Effector memory CD8-positive, alpha-beta T cell (primary cell): ENCODE data around the gene TEX22.
A peak's percentile ranks its signal among the peaks of the same experiment; 100 is the strongest.

Source experiments
- ATAC-seq: fragments of 150-1000 bp; cut with Tn5 transposase; replicated peaks from 2 replicates; pipeline ENCODE4 v1.10.0; 2021; ENCODE audit warnings: mild to moderate bottlenecking, moderate library complexity
- DNase-seq, 3 experiments: peaks; one replicate each; pipeline ENCODE4 v3.0.0; 2021
- H3K27ac Mint-ChIP-seq, 2 donors: one replicate each; pipeline ENCODE4 v1.8.0; 2022; ENCODE audit warnings: mild to moderate bottlenecking in 2 of 2, mixed read lengths in 2 of 2, moderate library complexity in 2 of 2
- H3K27me3 Mint-ChIP-seq, 2 donors: one replicate each; pipeline ENCODE4 v1.8.0; 2022; ENCODE audit warnings: mixed read lengths in 2 of 2
- H3K36me3 Mint-ChIP-seq: one replicate; pipeline ENCODE4 v1.8.0; 2022; ENCODE audit warnings: mild to moderate bottlenecking, moderate library complexity, mixed read lengths; ENCODE audit not compliant: insufficient read depth
- H3K4me1 Mint-ChIP-seq, 2 donors: one replicate each; pipeline ENCODE4 v1.8.0; 2022; ENCODE audit warnings: low read depth in 2 of 2, mixed read lengths in 2 of 2
- H3K4me3 Mint-ChIP-seq, 2 donors: one replicate each; pipeline ENCODE4 v1.8.0; 2022; ENCODE audit warnings: mild to moderate bottlenecking in 2 of 2, mixed read lengths in 2 of 2, moderate library complexity in 2 of 2
- H3K9me3 Mint-ChIP-seq, 2 donors: one replicate each; pipeline ENCODE4 v1.8.0; 2022; ENCODE audit warnings: mixed read lengths in 2 of 2

TEX22 gene

DNA sequence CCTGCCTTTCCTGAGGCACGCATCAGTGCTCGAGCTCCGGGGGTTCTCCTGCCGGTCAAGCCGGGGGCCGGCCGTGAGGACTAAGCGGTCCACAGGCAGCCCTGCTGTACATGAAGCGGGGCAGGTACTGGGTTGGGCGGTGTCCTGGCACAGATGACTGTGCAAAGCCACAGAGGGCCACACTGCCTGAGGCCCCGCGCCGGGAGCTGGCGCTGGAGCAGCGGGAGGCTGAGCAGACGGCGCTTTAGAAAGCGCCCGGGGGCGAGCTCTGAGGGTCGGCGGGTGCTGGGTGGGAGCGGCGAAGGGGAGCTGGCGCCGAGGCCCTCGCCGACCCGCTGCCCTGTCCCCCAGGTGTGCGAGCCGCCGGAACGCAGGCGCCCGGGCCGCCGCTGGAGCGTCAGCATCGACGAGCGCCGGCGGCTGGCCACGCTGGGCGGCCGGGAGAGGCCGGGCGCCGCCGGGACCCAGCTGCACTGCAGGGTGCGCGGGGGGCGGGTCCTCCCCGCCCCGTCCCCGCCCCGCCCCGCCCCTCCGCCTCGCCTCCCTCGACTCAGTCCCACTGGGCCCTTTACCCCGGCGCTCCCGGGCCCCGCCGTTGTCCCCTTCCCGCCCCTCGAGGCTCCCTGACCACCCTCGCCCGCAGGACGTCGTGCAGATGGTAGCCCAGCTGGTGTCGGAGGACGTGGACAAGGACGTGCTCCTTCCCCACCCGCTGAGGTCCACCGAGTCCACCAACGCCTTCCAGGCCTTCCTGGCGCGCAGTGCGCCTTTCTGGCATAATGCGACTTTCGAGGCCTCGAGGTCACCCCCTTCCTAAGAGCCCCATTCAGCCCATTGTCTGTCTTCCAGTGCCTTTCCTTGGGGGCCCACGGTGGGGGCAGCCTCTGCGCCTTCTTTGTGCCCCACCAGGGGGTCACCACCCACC lies 12.9 kb downstream of the TEX22 start:
- Mint-ChIP-seq H3K4me3 (peak overlapping the region; percentile 25 to 55), H3K27ac (no peak overlapping the region), H3K27me3 (peaks cover 37 to 54% of the 10 kb centered on the region in 2 donors), H3K9me3 (no peaks in the 10 kb centered on the region), H3K36me3 (no peaks in the 10 kb centered on the region), H3K4me1 (peaks cover 3 to 8% of the 10 kb centered on the region in 2 donors)
- ATAC-seq = peak; percentile 32
- DNase-seq = no peak

DNA sequence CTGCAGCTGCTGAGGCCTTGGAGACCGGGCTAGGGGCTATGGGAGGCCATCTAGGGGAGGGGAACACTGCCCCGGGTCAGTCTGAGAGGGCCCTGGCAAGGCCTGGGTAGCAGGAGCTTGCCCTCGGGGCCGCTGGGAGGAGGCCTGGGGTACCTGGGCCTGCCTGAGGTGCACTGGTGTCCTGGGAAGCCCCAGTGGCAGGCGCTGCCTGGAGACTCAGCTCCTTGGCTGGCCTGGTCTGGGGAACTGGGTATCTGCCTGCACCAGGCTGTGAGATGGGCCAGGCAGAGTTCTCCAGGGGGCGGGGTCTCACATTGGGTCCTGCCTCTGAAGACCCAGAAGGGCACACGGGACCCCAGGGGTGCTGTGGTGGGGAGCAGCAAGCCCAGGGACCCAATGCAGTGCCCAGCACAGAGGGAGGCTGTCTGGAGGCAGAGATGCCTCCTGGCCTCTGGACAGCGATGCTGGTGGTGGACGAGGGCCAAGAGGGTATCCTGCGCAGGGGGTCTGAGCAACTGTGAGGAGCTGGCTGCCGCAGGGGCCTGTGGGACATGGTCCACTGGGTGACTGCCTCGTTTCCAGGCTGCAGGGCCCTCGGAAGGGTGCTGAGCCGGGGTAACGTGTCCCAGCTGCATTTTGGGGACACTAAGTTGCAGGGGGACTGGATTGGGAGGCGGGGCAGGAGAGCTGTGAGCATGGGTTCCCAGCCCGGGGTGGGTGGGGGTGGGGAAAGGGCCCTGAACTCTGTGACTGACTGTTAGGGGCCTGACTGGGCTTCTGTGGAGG lies 13.8 kb downstream of the TEX22 start:
- Mint-ChIP-seq H3K4me1 (peaks cover 3 to 8% of the 10 kb centered on the region in 2 donors), H3K4me3 (peak overlapping the region; percentile 25 to 55), H3K9me3 (no peaks in the 10 kb centered on the region), H3K27ac (no peak overlapping the region), H3K27me3 (peaks cover 37 to 54% of the 10 kb centered on the region in 2 donors), H3K36me3 (no peaks in the 10 kb centered on the region)
- DNase-seq = no peak
- no peak for ATAC-seq

DNA sequence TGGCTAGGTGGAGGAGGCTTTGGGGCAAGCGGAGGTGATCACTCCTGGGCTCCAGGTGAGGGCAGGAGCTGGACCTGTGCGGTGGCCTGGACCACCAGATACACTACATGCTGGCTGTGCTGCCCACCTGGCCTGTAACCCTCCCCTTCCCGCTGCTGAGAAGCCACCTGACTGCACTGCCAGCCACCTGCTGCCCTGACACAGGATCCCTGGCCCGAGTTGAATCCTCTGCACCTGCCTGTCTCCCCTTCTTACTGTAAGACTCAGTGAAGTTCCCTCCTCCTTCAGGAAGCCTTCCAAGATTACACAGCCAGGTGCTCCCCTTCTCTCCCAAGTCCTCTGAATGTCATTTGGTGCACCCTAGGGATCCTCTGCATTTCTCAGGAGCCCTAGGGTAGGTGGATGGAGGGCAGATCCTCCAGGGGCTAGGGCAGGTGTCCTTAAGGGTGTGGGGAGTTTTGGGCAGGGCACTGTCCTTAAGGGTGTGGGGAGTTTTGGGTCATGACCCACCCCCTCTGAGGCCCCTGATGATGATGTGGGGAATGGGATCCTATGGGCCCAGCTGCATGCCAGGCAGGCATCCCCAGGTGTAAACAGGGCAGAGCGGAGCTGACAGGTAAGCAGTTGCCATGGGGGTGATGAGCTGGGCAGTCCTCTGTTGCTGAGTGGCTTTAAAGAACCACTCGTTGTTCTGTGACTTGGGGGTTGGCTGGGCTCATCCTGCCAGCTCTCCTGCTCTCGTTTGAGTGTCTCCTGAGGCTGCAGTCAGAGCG lies 14.6 kb downstream of the TEX22 start:
- Mint-ChIP-seq H3K27ac (no peak overlapping the region), H3K9me3 (no peaks in the 10 kb centered on the region), H3K4me1 (peaks cover 3 to 8% of the 10 kb centered on the region in 2 donors), H3K36me3 (no peaks in the 10 kb centered on the region), H3K27me3 (peaks cover 37 to 54% of the 10 kb centered on the region in 2 donors), H3K4me3 (peak overlapping the region in 1 of 2 donors; percentile 17)
- ATAC-seq = no peak
- DNase-seq = no peak

DNA sequence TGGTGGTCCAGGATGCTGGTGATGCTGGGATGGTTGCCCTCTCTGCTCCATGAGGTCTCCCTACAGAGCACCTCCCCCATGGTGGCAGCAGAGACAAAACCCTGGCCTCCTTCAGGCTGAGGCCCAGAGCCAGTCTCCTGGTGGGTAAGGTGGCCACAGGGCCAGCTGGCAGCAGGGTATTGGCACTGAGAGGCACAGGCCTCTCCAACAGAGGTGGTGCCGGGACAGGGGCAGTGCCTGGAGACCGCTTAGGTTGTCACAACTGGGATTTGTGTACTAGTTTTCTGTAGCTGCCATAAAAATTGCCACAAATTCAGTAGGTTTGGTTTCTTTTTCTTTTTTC lies 15.2 kb downstream of the TEX22 start:
- Mint-ChIP-seq H3K9me3 (no peaks in the 10 kb centered on the region), H3K27me3 (peaks cover 37 to 54% of the 10 kb centered on the region in 2 donors), H3K4me1 (peaks cover 3 to 9% of the 10 kb centered on the region in 2 donors), H3K36me3 (no peaks in the 10 kb centered on the region), H3K27ac (no peak overlapping the region), H3K4me3 (no peak overlapping the region)
- ATAC-seq (no peak), DNase-seq (no peak)

DNA sequence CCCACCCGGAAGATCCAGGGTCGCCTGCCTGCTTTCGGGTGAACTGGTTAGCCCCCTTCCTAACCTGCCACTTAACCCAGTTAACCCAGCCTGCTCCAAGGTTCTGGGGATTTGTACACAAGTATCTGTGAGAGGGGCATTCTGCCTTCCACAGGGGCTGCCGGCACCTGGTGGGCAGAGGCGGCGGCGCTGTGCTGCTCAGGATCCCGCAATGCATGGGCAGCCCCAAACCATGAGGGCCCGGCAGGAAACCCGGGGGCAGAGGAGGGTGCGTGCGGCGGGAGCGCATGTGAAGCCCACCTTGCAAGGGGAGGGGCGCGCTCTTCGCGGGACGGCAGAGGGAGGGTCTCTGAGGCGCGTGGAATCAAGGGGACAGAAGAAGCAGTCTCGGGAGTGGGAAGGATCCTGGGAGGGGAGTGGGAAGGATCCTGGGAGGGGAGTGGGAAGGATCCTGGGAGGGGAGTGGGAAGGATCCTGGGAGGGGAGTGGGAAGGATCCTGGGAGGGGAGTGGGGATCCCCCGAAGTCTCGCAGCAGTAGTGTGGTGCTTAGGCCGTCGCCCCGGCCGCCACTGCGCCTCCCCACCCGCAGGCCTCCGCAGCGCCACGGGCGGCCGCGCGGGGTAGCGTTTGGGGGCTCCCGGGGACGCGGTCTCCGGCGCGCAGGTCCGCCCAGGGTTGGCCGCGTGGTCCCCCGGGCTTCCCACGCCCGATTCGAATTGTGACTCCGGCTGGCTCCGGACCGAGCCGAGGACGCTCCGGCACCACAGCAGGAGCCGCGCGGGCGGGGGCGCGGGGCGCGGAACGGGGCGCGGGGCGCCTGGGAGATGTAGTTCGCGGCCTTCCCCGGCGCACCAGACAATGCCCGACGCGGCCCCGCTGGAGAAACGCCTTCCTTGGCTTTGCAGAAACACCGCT lies 16.4 kb downstream of the TEX22 start:
- ATAC-seq = peak; percentile 81
- H3K4me3 Mint-ChIP-seq = peak overlapping the region; percentile 51 to 67

DNA sequence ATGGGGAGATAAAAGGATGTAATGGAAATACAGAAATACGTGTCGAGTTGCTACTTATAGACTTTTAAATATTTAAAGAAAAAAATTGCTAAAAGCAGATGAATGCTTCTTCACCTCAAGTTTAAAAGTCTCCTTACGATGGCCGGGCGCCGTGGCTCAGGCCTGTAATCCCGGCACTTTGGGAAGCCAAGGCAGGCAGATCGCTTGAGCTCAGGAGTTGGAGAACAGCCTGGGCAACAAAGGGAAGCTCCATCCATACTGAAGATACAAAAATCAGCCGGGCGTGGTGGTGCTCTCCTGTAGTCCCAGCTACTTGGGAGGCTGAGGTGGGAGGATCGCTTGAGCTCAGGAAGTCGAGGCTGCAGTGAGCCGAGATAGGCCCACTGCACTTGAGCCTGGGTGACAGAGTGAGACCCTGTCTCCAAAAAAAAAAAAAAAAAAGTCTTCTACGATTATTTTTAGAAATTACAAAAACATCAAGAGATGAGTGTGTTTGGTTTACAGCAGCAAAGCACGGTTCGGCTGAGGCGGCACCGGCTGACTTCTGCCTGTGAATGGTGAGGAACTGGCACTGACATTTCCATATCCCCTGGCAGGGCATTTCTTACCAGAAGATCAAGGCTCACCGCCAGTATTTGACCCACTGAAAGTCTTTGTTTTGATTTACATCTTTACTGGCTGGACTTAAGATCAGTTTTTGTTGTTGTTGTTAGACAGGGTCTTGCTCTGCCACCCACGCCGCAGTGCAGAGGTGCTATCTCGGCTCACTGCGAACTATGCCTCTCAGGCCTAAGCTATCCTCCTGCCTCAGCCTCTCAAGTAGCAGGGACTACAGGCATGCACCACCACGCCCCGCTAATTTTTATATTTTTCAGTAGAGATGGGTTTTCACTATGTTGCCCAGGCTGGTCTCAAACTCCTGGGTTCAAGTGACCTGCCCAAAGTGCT lies 17.4 kb downstream of the TEX22 start:
- Mint-ChIP-seq H3K9me3 (no peaks in the 10 kb centered on the region), H3K27ac (no peak overlapping the region), H3K4me3 (peak overlapping the region; percentile 51 to 67), H3K4me1 (peaks cover 5 to 12% of the 10 kb centered on the region in 2 donors), H3K27me3 (peaks cover 27 to 35% of the 10 kb centered on the region in 2 donors), H3K36me3 (no peaks in the 10 kb centered on the region)
- DNase-seq (no peak), ATAC-seq (no peak)

More for the DNA sequence above, 16.4 kb downstream of the TEX22 start:
- peak; percentile 48 to 59 (median 56) for DNase-seq
- Mint-ChIP-seq H3K9me3 (no peaks in the 10 kb centered on the region), H3K27ac (no peak overlapping the region), H3K36me3 (no peaks in the 10 kb centered on the region), H3K4me1 (peaks cover 3 to 12% of the 10 kb centered on the region in 2 donors), H3K27me3 (peaks cover 30 to 44% of the 10 kb centered on the region in 2 donors)

DNA sequence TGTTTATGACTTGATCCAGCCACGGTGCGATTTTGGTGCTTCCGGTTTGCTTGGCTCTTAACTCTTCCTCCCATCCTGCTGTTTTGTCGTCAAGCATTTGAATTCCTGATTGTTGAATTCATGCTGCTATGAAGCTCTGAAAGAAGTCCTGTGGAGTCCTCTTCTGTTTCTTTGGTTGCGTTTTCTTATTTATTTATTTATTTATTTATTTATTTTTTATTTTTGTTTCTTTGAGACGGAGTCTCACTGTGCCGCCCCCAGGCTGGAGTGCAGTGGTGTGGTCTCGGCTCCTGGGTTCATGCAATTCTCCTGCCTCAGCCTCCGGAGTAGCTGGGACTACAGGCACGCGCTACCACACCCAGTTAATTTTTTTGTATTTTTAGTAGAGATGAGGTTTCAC lies 18.3 kb downstream of the TEX22 start:
- DNase-seq (no peak), ATAC-seq (no peak)
- Mint-ChIP-seq H3K4me1 (peaks cover 14 to 16% of the 10 kb centered on the region in 2 donors), H3K4me3 (no peak overlapping the region), H3K27me3 (peaks cover 20 to 25% of the 10 kb centered on the region in 2 donors), H3K36me3 (peaks cover 3% of the 10 kb centered on the region), H3K9me3 (no peaks in the 10 kb centered on the region), H3K27ac (no peak overlapping the region)

DNA sequence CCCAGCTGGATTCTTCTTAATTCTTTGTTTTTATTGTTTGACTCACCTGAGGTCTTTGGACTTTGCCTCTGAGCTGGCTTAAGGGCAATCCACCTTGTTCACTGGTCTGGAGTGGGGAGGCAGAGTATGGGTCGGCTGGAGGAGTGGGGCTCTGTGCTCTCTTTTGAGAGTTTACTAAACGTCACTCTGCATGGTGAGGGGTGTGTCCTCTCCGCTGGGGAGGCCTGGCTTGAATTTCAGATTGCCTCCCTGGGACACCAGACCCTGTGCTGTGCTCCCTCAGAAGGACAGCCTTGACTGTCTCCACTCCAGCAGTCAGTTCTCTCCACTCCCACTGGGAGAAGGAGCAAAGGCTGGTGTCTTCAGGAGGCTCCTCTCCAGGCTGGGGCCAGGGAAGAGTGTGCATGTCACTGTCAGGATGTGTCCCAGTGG lies 19.4 kb downstream of the TEX22 start:
- H3K36me3 Mint-ChIP-seq = peaks cover 3% of the 10 kb centered on the region
- DNase-seq (no peak), ATAC-seq (no peak)
- H3K4me1 Mint-ChIP-seq = peaks cover 25% of the 10 kb centered on the region in 2 donors
- no peaks in the 10 kb centered on the region for H3K9me3 Mint-ChIP-seq
- peaks cover 15 to 16% of the 10 kb centered on the region in 2 donors for H3K27me3 Mint-ChIP-seq
- H3K4me3 Mint-ChIP-seq = peak overlapping the region; percentile 25 to 69
- no peak overlapping the region for H3K27ac Mint-ChIP-seq

DNA sequence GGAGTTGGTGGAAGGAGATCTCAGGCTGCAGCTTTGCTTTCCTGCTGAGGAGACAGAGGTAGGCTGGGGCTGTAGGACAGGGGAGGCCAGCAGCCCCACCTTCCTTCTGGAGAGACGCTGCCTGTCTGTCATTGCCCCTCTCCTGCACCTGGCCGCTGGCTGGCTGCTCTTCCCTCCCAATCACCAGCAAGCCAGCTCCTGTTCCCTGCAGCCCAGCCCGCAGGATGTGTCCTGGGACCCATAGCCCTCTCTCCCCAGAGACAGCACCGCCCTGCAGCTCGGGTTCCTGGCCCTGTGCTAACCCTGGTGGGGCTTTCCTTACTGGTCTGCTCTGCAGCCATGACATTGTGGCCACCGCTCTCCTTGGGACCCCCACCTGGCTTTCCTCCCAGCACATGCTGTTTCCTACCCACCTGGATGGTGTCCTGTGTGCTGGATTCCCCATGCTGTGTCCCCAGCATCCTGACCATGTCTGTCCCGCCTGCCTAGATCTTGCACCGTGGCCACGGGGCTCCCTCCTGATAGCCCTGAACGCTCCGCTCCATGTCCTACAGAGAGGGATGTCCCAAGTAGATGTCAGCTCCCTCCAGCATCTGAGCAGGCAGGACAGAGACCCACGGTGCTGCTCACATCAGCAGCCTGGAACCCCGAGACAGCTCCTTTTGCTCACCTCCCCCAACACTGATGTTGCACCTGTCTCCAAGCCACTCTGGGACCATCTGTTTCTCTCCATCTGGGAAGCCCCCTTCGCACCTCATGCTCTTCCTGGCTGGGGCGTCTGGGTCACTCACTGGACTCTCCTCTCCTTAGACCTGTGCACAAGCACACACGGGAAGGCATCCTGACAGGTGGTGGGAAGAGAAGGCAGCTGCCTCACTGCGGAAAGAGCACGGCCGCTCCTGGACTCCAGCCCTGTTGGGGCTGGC lies 20.2 kb downstream of the TEX22 start:
- Mint-ChIP-seq H3K36me3 (peaks cover 3% of the 10 kb centered on the region), H3K9me3 (no peaks in the 10 kb centered on the region), H3K27ac (peak overlapping the region; percentile 8 to 67), H3K27me3 (peaks cover 7% of the 10 kb centered on the region in 2 donors), H3K4me1 (peaks cover 26 to 27% of the 10 kb centered on the region in 2 donors), H3K4me3 (peak overlapping the region; percentile 62 to 69)
- DNase-seq (no peak), ATAC-seq (no peak)

DNA sequence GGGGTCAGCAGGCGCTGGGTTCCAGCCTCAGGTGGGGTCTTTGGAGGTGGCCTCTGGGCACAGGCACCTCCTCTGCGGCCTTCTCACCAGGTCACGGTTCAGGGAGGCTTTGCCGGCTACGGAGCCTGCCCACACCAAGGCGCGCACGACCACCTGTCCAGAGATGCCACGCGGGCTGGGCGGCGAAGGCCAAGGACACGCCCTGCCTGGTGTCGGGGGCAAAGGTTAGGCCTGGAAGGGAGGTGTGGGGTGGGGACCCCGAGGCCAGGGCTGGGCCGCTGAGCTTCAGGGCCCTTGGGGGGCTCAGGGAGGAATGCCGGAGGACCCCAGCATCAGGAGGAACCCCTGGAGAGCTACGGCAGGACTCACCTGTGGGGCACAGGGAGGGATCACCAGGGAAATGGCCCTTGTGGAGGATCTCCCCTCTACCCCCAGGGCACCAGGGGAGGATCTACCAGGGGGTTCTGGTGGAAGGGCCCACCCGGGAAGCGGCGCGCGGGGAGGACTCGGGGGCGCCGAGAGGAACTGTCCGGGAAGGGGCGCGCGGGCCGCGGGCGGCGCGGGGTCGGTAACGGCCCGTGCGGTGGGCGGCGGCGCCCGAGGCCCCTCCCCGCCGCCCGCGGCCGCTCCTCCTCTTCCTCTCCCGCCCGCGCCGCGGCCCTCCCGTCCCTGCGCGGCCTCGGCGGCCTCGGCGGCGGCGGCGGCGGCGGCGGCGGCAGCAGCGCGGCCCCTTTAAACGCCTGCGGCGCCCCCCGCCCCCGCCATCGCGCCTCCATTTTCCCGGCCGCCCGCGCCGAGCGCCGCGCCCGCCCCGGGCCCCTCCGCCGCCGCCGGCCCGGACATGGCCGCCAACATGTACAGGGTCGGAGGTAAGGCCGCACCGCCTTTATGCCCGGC lies 21.1 kb downstream of the TEX22 start, which contains the start of gene MTA1:
Gene MTA1, plus strand, starts transcription at position 633 of the 897 bp plus-strand sequence. Its CDS starts 209 bp downstream, at position 842.
- H3K27me3 Mint-ChIP-seq = no peaks in the 10 kb centered on the region
- H3K27ac Mint-ChIP-seq = peak within 1 kb of the TSS; percentile 91 to 93
- ATAC-seq (peak; percentile 63), DNase-seq (peak in 2 of 3 experiments; percentile 27 to 36)
- H3K4me3 Mint-ChIP-seq = peak within 1 kb of the TSS; percentile 86 to 93
- peaks cover 3% of the 10 kb centered on the region for H3K36me3 Mint-ChIP-seq
- H3K9me3 Mint-ChIP-seq = no peaks in the 10 kb centered on the region
- peaks cover 28 to 30% of the 10 kb centered on the region in 2 donors for H3K4me1 Mint-ChIP-seq
